ENCODE results near the gene EPS8L3. TPM values are rescaled to one million over a fixed set of nuclear protein-coding genes. Genes with fewer than 3 reads are reported as not detected.
A peak's percentile ranks its signal among the peaks of the same experiment; 100 is the strongest.

The EPS8L3 gene
- total and polyA plus RNA-seq, 11 donors, result 0.25 to 0.75 (median 0.30) TPM; not detected in 5

- Histone ChIP-seq H3K27ac (no peak overlapping the region), H3K36me3 (no peaks in the 10 kb centered on the region), H3K4me3 (no peak overlapping the region), H3K9me3 (no peaks in the 10 kb centered on the region), H3K27me3 (no peaks in the 10 kb centered on the region), H3K4me1 (peaks cover 0 to 8% (median 0%) of the 10 kb centered on the region in 12 donors)
- 84 to 92% (median 89%) methylated on average over 5 of the region's 5 CpGs for WGBS, 4 donors
- DNase-seq (no peak), ATAC-seq (no peak)
- TF ChIP-seq POLR2A (IDR thresholded peaks at IDR 0.05) (no peak), CTCF (IDR thresholded peaks at IDR 0.05) (no peak)
- intact Hi-C loops (cut with DNase I), result loop anchor here in 9 of 10 donors (1.0 to 5.0 kb wide), 3 partner anchors 55 to 56 kb away; no protein-coding TSS in a partner anchor
Observed at GRCh38 chr1:109717729-109718128, 46.0 kb downstream of the EPS8L3 start.

- Histone ChIP-seq H3K27ac (peak overlapping the region in 1 of 12 donors; percentile 19), H3K27me3 (peaks cover 0 to 7% (median 0%) of the 10 kb centered on the region in 9 donors), H3K9me3 (no peaks in the 10 kb centered on the region), H3K36me3 (no peaks in the 10 kb centered on the region), H3K4me3 (no peak overlapping the region), H3K4me1 (peaks cover 0 to 8% (median 0%) of the 10 kb centered on the region in 12 donors)
- no peak for DNase-seq
- ATAC-seq, result peak in 1 of 4 donors; percentile 14
- TF ChIP-seq POLR2A (IDR thresholded peaks at IDR 0.05) (no peak), CTCF (IDR thresholded peaks at IDR 0.05) (no peak)
- intact Hi-C loops (cut with DNase I), result loop anchor here in 4 of 10 donors (2.0 to 5.0 kb wide), 2 partner anchors 56 kb away; no protein-coding TSS in a partner anchor
- WGBS, 4 donors, result 62 to 76% (median 69%) methylated on average over 3 of the region's 3 CpGs
Observed at GRCh38 chr1:109716570-109717090, 47.1 kb downstream of the EPS8L3 start.

- ATAC-seq, result no peak
- intact Hi-C loops (cut with DNase I), result loop anchor here in 4 of 10 donors (2.0 to 5.0 kb wide), 2 partner anchors 56 to 57 kb away; no protein-coding TSS in a partner anchor
- H3K27ac ChIP-seq, result peak overlapping the region in 1 of 12 donors; percentile 19
Observed at GRCh38 chr1:109716121-109716520, 47.6 kb downstream of the EPS8L3 start.

More at GRCh38 chr1:109716121-109716520, 47.6 kb downstream of the EPS8L3 start:
- 91 to 92% (median 91%) methylated on average over 3 of the region's 3 CpGs for WGBS, 4 donors
- no peak for DNase-seq
- TF ChIP-seq POLR2A (IDR thresholded peaks at IDR 0.05) (no peak), CTCF (IDR thresholded peaks at IDR 0.05) (no peak)
- Histone ChIP-seq H3K9me3 (no peaks in the 10 kb centered on the region), H3K36me3 (no peaks in the 10 kb centered on the region), H3K4me1 (peaks cover 0 to 8% (median 0%) of the 10 kb centered on the region in 12 donors), H3K27me3 (peaks cover 0 to 7% (median 0%) of the 10 kb centered on the region in 9 donors), H3K4me3 (no peak overlapping the region)

Measured in heart left ventricle (tissue), 16 donors.